GM10266 (cell line): ENCODE results near the gene GALNT10.

Experiments used
- DNase-seq: peaks from one replicate; pipeline ENCODE4 v3.0.0; 2012; ENCODE audit errors: extremely low spot score
- CTCF ChIP-seq: IDR thresholded peaks from 2 replicates; pipeline ENCODE4 v1.5.1; 2012; ENCODE audit warnings: mild to moderate bottlenecking, low read depth; ENCODE audit not compliant: control insufficient read depth, insufficient read depth; ENCODE audit errors: missing control alignments

Gene GALNT10

GRCh38 chr5:154278186-154278585 lies 87.7 kb downstream of the GALNT10 start:
- no peak for DNase-seq
- TF ChIP-seq CTCF = no peak

- DNase-seq = no peak
- TF ChIP-seq CTCF = no peak
These were observed 88.4 kb downstream of the GALNT10 start for GRCh38 chr5:154278908-154279307.

- TF ChIP-seq CTCF = no peak
- peak; percentile 38 for DNase-seq
These were observed 93.9 kb downstream of the GALNT10 start for GRCh38 chr5:154284433-154284832.

- TF ChIP-seq CTCF = no peak
These were observed 95.3 kb downstream of the GALNT10 start for GRCh38 chr5:154285661-154286408.

GRCh38 chr5:154286557-154286956 lies 96.0 kb downstream of the GALNT10 start:
- no peak for DNase-seq
- TF ChIP-seq CTCF = no peak

More at GRCh38 chr5:154285661-154286408, 95.3 kb downstream of the GALNT10 start:
- DNase-seq = no peak

GRCh38 chr5:154287136-154287535 lies 96.6 kb downstream of the GALNT10 start:
- no peak for DNase-seq
- no peak for TF ChIP-seq CTCF

GRCh38 chr5:154288145-154288544 lies 97.6 kb downstream of the GALNT10 start:
- TF ChIP-seq CTCF = no peak
- no peak for DNase-seq
